NT2/D1 (cell line): ENCODE data around the gene GJA3.

Experiments used
- DNase-seq: peaks from one replicate; pipeline ENCODE4 v3.0.0-alpha.2; 2011; ENCODE audit warnings: low read depth, low spot score
- H3K27me3 ChIP-seq: 2 replicates; pipeline ENCODE4 v1.6.0; 2011; ENCODE audit warnings: mild to moderate bottlenecking; ENCODE audit not compliant: insufficient read length, insufficient read depth
- H3K36me3 ChIP-seq: 2 replicates; pipeline ENCODE4 v1.6.1; 2011; ENCODE audit warnings: mild to moderate bottlenecking, low read length, mixed read lengths; ENCODE audit not compliant: insufficient read depth, insufficient read length
- H3K4me1 ChIP-seq: 2 replicates; pipeline ENCODE4 v1.5.1; 2011; ENCODE audit not compliant: insufficient read depth, insufficient read length
- H3K4me3 ChIP-seq: 2 replicates; pipeline ENCODE4 v1.5.1; 2011; ENCODE audit warnings: low read depth; ENCODE audit not compliant: insufficient read length
- H3K9ac ChIP-seq: 2 replicates; pipeline ENCODE4 v1.6.0; 2011; ENCODE audit warnings: low read depth; ENCODE audit not compliant: insufficient read length
- H3K9me3 ChIP-seq: 2 replicates; pipeline ENCODE4 v1.5.1; 2011; ENCODE audit warnings: mild to moderate bottlenecking, low read length; ENCODE audit not compliant: insufficient read depth
- SUZ12 ChIP-seq: IDR thresholded peaks from 2 replicates; pipeline ENCODE4 v1.6.1; 2011; ENCODE audit not compliant: insufficient read length, insufficient read depth; ENCODE audit errors: extremely low read depth
- YY1 ChIP-seq: IDR thresholded peaks from 2 replicates; pipeline ENCODE4 v1.6.1; 2011; ENCODE audit not compliant: insufficient read length, insufficient read depth
- ZNF274 ChIP-seq: IDR thresholded peaks from 2 replicates; pipeline ENCODE4 v1.6.1; 2011; ENCODE audit warnings: mild to moderate bottlenecking, low read depth, low read length

GJA3 gene

DNA sequence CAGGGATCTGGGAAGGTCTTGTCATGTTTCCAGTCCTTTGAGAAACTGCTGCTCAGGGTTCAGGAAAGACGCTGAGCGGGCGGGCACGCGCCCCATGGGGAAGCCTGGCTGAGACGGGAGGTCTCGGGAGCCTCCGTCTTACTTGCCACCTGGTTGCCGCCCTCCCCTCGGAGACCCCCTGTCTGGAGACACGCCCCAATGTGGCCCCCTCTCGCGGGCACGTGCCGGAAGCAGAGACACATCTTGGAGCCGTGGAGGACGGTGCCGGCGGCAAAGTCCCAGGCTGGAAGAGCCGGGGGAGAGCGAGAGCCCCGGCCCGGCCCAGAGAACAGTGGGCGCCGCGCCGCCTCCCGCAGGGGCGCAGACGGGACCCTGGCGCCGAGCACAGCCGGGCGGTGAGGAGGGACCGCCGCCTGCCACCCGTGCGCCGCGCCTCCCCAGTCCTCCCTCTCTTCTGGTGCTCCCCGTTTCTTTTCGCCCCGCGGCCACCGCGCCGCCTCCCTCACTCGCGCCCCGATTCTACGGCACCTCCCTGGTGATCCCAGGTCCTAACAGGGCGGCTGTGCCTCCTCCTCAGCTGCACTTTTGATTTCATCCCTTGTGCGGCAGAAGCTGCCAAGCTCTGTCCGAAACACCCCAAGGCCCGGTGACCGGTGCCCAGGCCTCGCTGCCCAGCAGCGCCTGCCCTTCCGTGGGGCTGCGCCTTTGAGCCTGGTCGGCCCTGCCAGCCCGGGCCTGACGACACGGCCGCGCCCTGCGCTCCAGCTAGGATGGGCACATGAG lies 16.4 kb upstream of the GJA3 start:
- no peak for TF ChIP-seq YY1
- no peak for TF ChIP-seq SUZ12
- no peak for TF ChIP-seq ZNF274
- no peak for DNase-seq
- Histone ChIP-seq H3K4me1 (peaks cover 9% of the 10 kb centered on the region), H3K36me3 (no peaks in the 10 kb centered on the region), H3K4me3 (no peak overlapping the region), H3K9ac (peak overlapping the region; percentile 17), H3K27me3 (peaks cover 7% of the 10 kb centered on the region), H3K9me3 (no peaks in the 10 kb centered on the region)

DNA sequence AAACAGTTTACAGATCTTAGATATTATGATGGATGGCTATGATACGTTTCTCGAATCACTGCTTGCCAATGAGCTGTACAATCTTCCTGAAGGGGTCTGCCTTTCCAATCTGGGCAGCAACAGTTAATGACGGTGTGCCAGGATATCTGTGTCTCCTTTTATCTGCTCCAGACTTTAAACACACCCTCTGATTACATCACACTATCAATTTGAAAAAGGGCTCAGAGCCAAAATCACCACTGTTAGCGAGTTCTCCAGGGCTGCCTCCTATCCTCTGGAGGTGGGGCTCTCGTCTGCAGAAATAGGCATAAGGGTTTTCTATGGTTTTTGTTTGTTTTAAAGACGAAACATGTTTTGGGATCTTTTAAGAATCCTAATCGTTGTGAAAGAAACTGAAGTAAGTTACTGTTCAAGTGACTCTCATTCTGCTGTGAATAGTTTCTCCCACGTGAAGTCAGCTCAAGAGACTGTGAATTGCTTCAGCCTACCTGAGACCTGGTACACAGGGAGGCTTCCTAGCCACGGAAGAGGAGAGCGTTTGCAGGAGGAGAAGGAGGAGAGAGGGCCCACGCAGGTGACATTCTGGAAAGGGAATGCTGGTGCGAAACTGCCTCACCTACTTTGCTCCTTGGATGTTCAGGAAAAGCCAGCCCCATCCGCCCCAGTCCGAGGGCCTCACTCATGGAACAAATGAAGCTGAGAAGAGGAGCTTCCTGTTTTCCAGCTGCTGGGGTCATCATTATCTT lies 15.2 kb upstream of the GJA3 start:
- H3K4me1 ChIP-seq: peaks cover 9% of the 10 kb centered on the region
- TF ChIP-seq YY1 (no peak), SUZ12 (no peak), ZNF274 (no peak)
- H3K36me3 ChIP-seq: no peaks in the 10 kb centered on the region
- no peaks in the 10 kb centered on the region for H3K9me3 ChIP-seq
- no peak for DNase-seq
- H3K4me3 ChIP-seq: no peak overlapping the region
- peaks cover 7% of the 10 kb centered on the region for H3K27me3 ChIP-seq
- H3K9ac ChIP-seq: no peak overlapping the region

DNA sequence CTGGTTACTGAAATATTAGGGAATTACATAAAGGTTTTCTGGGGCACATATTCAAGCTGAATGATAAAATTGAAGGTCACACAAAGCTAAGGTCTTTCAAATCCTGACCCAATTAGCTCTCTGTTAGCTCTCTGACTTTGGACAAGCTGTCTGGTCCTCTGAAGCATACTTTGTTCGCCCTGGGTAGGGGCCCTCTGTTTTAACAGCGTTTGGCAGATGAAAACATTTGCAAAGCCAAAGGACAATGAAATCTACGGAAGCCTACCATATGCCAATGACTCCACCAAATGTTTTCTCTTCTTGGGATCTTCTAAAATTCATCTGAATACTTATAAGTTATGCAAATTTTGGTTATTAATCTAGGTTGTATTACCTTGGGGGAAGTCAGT lies 14.5 kb upstream of the GJA3 start:
- H3K36me3 ChIP-seq: no peaks in the 10 kb centered on the region
- TF ChIP-seq SUZ12: no peak
- no peak for TF ChIP-seq YY1
- no peak for TF ChIP-seq ZNF274
- no peak overlapping the region for H3K9ac ChIP-seq
- peaks cover 7% of the 10 kb centered on the region for H3K27me3 ChIP-seq
- no peaks in the 10 kb centered on the region for H3K9me3 ChIP-seq
- H3K4me3 ChIP-seq: no peak overlapping the region
- H3K4me1 ChIP-seq: peaks cover 9% of the 10 kb centered on the region
- no peak for DNase-seq

DNA sequence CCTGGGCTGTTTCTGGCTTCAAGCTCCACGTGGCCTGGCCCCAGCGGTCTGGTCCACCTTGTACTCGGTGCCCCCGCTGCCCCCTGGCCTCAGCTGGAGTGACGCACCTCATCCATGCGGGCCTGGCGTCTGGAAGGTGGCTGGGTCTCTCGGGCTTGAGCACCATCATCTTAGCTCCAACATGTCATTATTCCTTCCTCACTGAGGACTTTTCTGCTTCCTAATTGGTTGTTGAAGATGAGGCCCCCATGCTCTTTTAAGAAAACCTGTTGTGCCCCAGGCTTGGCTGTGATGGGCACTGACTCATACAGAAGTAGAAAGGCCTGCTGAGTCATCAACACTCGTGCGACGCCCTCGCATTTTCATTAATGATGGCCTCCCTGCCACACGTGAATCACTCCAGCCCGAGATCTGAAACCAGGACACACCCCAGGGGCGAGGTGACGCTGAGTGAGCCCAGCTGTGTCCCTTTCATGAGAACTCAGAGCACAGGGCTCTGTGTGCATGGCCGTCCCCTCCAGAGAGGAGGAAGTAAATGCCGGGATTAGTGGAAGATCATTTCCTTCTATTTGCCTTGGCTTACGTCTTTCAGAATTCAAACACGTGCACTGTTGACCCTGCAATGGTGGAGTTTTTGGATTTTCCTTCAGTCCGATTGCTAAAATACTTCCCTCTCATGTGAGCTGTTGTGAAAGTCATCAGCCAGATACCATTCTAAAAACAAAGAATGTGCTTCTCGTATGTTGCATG lies 14.0 kb upstream of the GJA3 start:
- H3K36me3 ChIP-seq: no peaks in the 10 kb centered on the region
- no peak for DNase-seq
- TF ChIP-seq ZNF274: no peak
- no peak for TF ChIP-seq SUZ12
- TF ChIP-seq YY1: no peak
- H3K27me3 ChIP-seq: peaks cover 7% of the 10 kb centered on the region
- H3K9me3 ChIP-seq: no peaks in the 10 kb centered on the region
- no peak overlapping the region for H3K4me3 ChIP-seq
- H3K4me1 ChIP-seq: peaks cover 9% of the 10 kb centered on the region
- H3K9ac ChIP-seq: no peak overlapping the region

DNA sequence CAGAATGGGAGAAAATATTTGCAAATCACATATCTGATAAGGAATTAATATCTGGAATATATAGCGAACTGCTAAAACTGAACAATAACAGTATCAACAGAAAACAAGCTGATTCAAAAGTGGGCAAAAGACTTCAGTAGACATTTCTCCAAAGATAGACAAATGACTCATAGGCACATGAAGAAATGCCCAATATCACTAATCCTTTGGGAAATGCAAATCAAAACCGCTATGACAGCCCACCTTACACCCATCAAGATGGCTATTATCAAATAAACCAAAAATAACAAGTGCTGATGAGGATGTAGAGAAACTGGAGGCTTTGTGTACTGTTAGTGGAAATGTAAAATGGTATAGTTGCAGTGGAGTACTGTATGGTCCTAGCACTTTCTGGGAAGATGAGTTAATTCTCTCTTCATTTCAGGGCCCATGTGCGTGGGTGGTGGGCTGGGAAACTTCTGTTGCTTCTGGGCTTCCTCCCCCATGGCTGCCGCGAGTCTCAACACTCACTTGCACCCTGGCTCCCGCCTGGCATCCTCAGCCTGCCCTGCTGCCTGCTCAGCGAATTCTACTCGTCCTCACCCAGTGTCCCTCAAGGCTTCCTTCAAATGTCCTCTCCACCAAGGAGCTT lies 12.4 kb upstream of the GJA3 start:
- Histone ChIP-seq H3K4me1 (peaks cover 9% of the 10 kb centered on the region), H3K9me3 (no peaks in the 10 kb centered on the region), H3K36me3 (no peaks in the 10 kb centered on the region), H3K4me3 (no peak overlapping the region), H3K27me3 (peaks cover 7% of the 10 kb centered on the region), H3K9ac (no peak overlapping the region)
- TF ChIP-seq YY1: no peak
- DNase-seq: no peak

DNA sequence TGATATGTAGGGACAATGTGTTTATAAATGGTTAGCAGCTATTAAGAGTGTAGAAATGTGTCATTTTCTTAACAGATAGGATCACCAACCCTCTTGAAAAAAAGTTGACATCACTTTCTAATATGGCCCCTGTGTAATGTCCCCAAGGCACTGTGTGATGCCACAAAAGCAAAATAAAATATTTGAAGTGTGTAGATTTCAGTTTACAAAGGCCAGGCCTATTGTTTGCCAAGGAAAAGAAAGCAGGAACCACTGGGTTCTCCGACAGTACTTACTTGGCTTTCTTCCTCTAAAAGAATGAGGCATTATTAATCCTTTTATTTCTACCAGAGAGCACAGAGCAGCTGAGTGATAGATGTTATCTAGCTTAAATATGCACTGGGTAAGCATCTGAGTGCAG lies 10.5 kb upstream of the GJA3 start:
- no peak overlapping the region for H3K4me3 ChIP-seq
- TF ChIP-seq SUZ12 (no peak), YY1 (no peak), ZNF274 (no peak)

DNA sequence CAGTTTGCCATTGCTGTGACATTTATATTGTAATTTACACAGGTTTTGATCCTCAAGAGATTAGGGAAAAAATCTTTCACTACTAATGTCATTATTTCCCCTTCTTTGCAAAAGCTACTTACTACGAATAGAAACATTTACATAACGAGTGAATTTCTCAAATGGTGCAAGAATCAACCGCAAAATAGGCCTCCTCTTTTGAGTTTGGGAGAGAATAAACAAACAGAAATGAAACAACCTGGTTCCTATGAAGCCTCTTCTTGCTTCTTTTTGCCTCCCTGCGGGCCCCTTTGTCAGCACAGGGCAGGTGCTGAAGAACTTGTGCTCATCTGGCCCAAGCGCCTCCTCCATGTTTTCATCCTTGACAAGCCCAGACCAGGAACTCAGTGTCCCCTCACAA lies 10.1 kb upstream of the GJA3 start:
- H3K9me3 ChIP-seq: no peaks in the 10 kb centered on the region
- DNase-seq: no peak
- H3K36me3 ChIP-seq: no peaks in the 10 kb centered on the region
- no peak overlapping the region for H3K9ac ChIP-seq
- TF ChIP-seq SUZ12: no peak
- TF ChIP-seq ZNF274: no peak
- no peak for TF ChIP-seq YY1
- peaks cover 7% of the 10 kb centered on the region for H3K27me3 ChIP-seq
- no peak overlapping the region for H3K4me3 ChIP-seq
- H3K4me1 ChIP-seq: peaks cover 3% of the 10 kb centered on the region

More for the DNA sequence above, 10.5 kb upstream of the GJA3 start:
- no peaks in the 10 kb centered on the region for H3K9me3 ChIP-seq
- no peak overlapping the region for H3K9ac ChIP-seq
- H3K27me3 ChIP-seq: peaks cover 7% of the 10 kb centered on the region
- DNase-seq: no peak
- peaks cover 3% of the 10 kb centered on the region for H3K4me1 ChIP-seq
- no peaks in the 10 kb centered on the region for H3K36me3 ChIP-seq
